Inferior parietal cortex (tissue), 1 donor: Measurements from ENCODE around the gene KRTAP26-1.
A peak's percentile ranks its signal among the peaks of the same experiment; 100 is the strongest.

Source experiments
- DNase-seq: peaks from one replicate; pipeline ENCODE4 v3.0.0-alpha.2; 2016; ENCODE audit errors: extremely low spot score

KRTAP26-1 gene, protein sequence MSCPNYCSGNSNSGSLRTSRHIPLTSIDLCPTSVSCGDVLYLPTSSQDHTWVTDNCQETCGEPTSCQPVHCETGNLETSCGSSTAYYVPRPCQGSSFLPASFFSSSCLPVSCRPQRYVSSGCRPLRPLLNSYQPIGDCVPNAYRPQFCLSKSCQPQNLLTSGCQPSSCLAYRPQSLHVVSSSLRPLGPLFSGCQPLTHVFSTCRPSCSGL

DNA sequence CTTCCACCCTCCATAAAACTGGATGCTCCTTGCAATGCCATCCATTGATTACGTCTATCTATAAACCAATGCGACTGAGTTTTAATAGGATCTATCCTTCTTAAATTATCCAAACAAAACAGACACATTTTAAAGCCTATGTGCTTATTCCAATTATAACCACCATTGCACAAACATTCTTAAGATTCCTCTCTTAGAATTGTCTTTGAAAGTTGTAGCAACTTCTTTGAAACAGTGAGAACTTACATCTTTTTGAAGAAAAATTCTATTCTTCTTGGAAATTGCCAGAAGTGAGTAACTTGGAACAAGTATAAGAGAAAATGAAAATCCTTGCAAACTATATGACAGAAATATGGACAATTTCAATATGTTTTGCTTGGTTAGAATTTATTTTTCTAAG lies at the start of gene KRTAP26-1:
Gene KRTAP26-1 (minus strand): TSS at position 101 of the 400 bp plus-strand sequence. CDS start 280 bp downstream, outside the sequence.
- no peak for DNase-seq

DNA sequence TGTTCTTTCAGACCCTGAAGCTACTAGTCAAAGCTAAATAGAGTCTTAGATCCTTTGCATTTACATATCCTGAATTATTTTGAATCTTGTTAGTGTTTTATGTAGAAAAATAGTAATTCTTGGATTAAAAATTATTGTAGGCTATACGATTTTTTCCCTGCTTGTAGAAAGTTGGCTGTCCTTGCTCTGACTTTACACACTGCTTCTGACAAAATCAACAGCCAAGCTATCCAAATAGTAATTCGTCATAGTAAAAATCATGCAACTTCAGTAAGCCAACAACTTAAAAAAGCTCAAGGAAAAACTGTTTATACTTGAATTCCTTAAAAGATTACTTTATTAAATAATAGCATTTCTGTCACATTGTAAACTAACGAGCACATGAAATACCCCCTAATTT lies 35.8 kb upstream of the KRTAP26-1 start:
- no peak for DNase-seq

DNA sequence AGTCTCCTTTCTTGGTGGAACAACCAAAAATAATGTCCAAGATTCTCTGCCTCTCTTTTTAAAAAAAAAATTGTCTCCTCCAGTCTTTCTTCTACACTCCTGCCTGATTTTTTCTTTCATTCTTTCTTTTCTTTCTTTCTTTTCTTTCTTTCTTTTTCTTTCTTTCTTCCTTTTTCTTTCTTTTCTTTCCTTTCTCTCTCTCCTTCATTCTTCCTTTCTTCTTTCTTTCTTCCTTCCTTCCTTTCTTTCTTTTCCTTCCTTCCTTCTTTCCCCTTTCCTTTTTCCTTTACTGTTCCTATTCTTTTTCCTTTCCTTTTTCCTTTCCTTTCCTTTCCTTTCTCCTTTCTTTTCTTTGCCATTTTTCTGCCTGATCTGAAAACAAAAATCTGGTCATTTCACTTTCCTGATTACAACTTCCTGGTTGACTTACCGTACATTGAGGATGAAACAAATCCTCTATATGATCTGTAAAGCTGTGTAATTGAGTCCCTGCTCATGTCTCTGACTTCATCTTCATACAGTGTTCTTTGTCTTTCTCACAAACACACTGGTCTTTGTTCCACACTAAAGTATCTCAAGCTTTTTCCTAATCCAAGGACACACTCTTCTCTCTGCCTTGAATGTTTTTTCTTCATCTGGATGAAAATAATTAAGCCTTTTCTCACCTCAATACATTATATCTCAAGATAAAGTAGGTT lies 34.3 kb upstream of the KRTAP26-1 start:
- no peak for DNase-seq

DNA sequence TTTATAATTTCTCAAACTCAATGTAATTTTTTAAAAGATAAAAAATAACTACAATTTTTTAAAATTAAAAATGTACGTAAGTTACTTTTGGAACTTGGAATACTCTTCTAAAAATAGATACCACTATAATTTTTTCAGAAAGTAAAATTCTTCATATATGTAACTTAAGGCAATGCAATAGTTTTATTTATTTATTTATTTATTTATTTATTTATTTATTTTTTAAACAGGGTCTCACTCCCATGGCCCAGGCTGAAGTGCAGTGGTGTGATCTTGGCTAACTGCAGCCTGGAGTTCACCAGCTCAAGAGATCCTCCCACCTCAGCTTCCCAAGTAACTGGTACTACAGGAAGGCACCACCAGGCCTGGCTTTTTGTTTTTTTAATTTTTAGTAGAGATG lies 31.4 kb upstream of the KRTAP26-1 start:
- DNase-seq: no peak

DNA sequence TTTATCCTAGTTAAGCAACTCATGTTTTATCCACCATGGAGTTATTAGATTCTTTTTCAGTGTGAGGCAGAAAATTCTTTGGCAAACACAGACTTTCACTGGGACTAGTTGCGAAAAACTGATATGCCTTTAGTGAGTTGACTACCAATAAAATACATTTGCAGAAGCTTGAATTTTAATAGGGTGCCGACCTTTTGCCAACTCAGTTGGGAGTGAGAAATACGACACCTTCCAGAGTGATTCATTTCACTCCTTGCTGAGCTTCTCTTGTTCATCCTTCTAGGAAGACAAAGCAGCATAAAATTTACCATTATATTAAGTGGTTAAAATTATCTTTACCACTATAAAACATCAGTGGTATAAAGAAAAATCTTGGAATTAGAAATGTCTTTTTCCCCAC lies 29.5 kb upstream of the KRTAP26-1 start:
- no peak for DNase-seq

DNA sequence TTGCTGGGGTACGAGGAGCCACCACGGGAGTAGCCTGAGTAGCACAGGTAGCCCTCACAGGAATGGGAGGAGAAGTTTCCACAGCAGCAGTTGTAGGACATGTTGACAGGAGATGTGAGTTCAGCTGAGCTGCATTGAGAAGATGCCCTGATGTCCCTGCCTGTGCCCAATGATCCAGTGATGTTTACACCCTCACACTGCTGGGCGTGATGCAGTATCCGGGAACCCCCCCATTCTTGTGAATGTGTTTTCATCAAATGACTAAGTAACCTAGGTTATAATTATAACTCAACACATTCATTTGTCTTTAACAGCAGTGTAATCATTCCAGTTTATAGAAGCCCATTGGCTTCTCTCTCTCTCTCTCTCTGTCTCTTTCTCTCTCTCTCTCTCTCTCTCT lies 28.4 kb upstream of the KRTAP26-1 start, which contains the start of gene KRTAP23-1:
Gene KRTAP23-1 (minus strand): TSS at position 101 of the 400 bp plus-strand sequence. CDS start 0 bp downstream, at position 101.
- no peak for DNase-seq

DNA sequence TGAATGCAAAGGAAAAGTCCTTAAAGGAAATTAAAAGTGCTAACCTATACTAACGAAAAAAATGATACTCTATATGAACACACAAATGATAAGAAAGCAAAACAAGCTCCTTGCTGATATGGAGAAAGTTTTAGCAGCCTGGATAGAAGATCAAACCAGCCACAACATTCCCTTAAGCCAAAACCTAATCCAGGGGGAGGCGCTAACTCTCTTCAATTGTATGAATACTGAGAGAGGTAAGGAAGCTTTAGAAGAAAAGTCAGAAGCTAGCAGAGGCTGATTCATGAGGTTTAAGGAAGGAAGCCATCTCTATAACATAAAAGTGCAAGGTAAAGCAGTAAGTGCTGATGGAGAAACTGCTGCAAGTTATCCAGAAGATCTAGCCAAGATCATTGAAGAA lies 24.9 kb upstream of the KRTAP26-1 start:
- no peak for DNase-seq

DNA sequence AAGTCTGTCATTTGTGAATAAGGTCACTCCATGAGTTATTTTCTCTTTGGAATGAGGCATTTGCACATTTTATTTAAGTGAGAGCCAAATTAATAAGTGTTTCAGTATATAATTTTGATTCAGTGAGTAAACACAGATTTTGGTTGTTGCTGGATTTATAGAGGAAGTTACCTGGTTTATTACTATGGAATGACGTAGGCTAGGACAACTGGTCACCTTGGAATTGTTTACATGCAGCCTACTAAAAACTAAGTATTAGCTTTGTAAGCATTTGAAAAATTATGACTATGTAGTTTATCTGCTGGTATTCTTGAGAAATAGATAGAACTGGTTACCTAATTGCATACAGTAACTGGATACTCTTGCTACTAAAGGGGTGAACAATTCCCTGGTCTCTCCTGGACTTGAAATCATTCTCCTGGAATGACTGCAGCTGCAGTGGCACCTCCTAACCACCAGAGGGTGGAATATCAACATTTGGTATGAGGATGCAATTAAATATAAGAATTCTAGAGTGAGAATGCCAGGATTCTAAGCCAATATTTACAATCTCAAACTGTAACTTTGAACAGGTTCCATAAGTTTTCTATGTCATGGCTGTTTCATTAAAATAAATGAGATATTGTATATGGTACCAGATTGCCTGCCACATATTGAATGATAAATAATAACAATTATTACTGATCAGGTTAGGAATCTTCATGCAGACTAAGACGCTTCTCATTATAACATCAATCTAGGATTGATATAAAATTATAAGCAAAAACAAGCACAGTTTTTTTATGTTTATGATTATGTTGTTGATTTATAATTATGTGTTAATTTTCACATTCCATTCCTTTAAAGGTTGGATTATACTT lies 20.8 kb upstream of the KRTAP26-1 start:
- peak; percentile 53 for DNase-seq

DNA sequence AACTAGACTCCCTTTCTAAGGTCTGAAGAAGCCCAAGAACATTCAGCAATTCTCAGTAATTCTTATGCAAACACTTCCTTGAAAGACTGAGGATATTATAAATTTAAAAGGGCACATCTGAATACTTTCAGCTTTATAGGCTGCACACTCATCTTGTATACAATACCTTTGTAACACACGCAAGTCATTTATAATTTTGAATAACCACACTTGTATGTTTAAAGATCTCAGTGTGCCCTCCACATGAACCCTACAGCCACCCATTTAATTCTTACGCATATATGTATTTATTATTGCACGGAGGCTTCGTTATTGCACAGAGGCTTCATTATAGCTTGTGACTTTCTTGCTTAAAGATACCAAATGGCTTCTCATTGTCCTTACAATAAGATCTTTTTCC lies 18.6 kb upstream of the KRTAP26-1 start:
- no peak for DNase-seq

DNA sequence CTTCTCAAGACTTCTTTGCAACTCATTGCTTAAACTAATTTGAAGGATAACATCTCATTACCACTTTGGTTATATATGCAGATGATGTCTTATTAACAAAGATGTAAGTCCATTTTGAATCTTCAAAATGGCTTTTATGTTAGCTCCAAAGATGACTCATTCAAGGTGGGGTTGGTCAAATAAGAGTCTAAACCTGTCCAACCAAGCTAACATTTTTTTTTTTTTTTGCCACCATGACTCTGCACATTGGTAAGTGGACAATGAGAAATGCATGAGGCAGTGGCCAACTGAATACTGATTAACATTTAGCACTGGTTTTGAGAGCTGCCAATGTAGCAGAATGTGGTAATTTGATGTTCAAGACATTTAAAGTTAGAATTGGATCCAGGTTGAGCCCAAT lies 17.7 kb upstream of the KRTAP26-1 start:
- DNase-seq: no peak

DNA sequence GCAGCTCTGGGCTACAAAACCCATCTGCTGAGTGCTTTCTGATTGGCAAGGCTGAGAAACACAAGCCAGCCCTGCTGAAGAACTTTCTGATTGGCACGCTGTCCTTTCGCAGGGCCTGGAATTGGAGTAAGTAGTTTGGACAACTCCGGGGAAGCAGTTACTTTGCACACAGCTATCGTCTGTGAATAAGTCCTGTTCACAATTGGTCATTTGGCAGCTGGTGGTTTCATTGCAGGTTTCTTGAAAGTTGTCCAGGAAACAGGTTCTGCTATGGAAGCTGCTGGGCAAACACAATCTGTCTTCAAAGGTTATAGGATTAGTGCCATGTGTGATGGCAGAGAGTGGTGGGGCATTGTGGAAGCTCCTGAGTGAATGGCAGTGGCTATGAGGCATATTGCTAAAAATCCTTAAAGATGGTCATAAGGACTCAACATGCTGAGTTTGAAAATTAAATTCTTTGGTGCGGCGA lies 17.2 kb upstream of the KRTAP26-1 start, which contains the start of gene KRTAP27-1:
Gene KRTAP27-1 (minus strand): TSS at position 419 of the 469 bp plus-strand sequence. CDS start 26 bp downstream, at position 393.
- DNase-seq: no peak

DNA sequence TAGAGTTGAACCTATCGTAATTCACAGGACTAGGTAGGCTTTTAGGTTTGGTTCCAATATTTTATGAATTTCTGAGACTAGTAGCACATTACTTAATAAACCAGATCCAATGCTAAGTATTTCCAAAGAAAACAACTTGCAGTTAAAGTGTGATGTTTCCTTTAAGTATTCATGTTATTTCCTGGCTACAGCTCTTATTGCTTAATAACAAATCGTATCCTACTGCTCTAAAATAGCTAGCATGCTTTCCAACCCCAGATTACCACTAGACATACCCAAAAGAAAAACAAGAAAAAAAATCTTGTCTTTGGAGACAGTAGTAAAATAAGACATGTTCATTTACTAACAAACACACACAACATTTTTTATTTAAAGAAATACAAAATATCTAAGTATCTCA lies 16.5 kb upstream of the KRTAP26-1 start:
- DNase-seq: no peak

DNA sequence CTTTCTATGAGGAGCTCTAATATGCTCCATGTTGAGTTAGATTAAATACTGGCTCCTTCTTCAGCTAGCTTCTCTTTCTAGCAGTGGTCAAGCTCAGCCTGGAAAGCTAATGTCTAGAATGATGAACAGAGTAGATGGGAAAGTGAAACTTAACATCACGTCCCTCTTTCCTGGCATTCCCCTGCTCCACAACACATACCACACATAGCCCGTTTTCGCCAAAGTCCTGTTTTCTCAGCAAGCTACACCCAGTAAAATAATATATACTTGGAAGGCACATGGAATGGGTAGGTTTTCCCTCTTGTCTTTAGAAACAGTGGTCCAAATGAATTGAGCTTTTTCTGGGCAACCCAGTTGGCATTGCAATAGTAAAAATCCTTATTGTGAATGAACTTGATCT lies 13.6 kb upstream of the KRTAP26-1 start:
- DNase-seq: no peak

DNA sequence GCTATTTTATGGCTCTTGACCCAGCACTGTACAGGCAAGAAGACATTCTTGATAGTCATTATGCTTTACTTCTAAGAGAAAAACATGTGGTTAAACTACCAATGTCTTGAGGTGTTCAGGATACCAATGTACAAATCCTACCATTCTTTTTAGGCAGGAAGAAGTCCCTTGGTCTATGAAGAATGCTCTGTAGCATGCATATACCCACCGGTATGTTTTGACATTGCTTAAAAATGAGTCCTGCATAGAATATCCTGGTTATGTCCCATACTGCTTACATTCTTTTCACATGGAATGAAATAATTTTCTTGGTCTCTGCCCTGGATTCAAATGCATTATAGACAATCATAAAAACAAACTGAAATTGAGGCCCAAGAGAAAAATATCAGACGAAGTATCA lies 12.6 kb upstream of the KRTAP26-1 start:
- no peak for DNase-seq

DNA sequence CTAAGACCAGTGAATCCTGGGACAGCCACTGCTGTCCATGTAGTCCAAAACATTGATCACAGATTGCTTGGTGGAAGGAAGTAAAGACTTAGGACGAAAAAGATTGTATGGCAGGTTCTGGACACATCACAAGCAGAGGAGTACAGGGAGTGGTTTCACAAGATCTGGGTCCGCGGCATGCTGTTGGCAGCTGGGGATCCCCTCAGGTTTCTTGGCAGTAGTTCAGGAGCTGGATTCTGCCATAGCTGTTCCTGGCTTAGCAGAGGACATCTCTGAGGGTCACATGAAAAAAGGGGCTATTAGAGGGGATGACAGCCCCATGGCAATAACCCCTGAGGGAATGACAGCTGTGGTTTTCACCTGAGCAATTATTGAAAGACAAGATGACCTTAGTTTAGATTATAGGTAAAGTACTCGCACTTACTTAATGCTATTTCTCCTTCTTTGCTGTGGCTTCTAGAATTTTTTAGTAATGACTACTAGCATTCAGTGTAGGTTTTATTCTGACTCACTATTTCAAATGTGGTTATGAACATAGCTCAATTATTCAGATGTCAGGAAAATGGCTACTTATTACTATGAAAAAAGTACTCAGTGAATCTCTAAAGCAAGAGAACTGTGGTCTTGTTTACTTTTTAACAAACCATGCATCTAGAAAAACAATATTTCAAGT lies 9.2 kb upstream of the KRTAP26-1 start:
- DNase-seq: no peak

DNA sequence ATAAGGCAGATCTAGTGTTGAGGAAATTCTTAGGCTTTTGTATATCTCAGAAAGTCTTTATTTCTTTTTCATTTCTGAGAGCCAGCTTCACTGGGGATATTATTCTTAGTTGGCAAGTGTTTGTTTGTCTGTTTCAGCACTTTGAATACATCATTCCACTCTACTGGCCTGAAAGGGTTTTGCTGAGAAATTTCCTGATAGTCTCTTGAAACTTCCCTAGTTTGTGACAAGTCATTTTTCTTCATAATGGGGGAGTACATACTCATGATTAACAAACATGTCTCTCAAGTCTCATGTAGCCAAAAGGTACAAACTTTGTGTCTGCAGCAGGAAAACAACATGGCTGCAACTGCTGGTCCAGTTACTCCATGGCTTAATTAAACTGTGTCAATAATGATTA lies 6.3 kb upstream of the KRTAP26-1 start:
- no peak for DNase-seq

DNA sequence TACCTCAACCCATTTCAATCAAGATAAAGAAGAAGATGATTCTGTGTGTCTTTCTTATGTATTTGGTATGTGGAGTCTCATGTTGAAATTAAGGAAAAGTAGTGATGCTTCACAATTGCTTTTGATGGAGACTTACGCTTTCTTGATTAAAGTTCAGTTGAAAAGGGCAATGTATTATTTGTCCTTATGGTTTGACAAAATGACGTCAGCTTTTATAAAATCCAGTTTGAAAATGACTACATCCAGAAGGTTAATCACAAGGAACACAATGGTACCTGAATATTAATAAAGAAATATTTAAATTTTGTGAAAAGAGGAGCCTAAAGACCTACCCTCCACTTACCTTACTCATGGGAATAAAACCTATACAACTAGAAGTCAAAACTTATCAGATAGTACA lies 4.4 kb downstream of the KRTAP26-1 start:
- DNase-seq: no peak

DNA sequence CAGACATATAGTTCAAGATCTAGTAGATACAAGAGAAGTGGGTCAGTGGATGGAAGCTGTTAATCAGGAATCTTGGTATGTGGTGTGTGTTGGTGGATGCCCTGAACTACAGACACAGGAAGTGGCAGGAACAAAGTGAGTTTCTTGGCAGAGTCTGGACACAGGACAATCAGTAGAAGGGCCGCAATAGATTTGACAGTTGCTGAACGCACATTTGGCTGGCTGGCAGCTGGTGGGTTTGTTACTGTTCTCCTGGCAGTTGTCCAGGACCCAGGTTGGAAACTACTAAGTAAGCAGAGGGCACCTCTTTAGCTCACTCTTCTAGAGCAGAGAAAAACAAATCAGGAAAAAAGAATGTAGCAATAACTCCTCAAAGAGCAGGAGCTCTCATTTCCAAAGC lies 13.2 kb downstream of the KRTAP26-1 start:
- no peak for DNase-seq

DNA sequence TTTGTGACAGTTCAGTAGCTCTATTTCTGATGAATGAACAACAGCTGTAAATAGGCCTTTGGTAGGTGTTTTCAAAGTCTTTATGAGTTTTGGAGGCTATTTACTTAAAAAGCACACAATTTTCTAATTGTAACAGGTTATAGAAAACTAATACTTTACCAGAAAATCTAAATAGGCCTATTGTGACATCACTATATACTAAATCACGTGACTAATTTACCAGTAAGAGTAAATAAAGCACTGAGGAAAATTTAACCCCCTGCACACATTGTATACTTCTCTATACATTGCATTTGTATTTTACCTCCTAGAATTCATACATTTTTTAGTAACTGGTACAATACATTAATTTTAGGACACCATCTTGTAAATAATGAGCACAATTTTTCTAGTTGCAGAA lies 15.0 kb downstream of the KRTAP26-1 start:
- DNase-seq: no peak

DNA sequence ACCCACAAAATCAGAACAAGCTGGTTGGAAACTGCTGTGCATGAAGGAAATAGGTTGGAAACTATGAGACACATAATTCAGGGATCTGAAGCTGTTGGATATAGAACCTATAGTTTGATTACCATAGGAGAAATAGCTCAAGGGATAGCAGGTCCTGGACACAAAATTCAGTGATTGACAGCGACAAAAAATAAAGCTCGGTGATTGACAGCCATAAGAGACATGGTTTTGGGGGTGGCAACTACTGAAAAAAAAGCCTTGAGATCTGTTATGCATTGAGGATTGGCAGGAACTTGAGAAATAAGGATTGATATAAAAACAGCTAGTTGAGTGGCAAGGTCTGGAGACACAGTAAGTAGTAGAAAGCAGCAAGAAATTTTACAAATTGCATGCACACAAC lies 30.9 kb downstream of the KRTAP26-1 start, which contains the start of gene KRTAP25-1:
Gene KRTAP25-1 (minus strand): TSS at position 300 of the 400 bp plus-strand sequence. CDS start 24 bp downstream, at position 276.
- DNase-seq: no peak

DNA sequence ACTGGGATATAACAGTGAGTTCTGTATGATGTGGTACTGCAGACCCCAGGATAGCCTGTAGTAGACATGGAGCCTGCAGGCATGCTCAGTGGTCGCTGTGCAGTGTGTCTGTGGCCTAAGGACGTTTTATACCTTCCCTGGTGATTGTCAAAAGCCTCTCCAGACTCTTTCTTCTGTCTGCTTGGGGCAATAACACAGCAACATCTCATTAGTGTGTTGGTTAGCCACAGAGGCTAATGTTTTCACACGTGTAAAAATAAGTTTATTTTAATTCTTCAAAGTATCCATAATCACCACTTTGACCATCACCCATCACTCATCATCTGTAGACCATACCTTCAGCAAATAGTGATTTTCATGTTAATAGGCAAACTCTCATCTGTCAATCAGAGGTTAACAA lies 37.3 kb downstream of the KRTAP26-1 start, which contains the start of gene KRTAP24-1:
Gene KRTAP24-1 (minus strand): TSS at position 101 of the 400 bp plus-strand sequence. CDS start 18 bp downstream, at position 83.
- DNase-seq: no peak
